Activated CD8-positive, alpha-beta memory T cell treated with anti-CD3 and anti-CD28 coated beads, Interleukin-2, amount 50 U/mL, for 24 hours (primary cell): Measurements from ENCODE around the gene USP4.
"Not testable (repeated sequence)": the region's sequence is repeated elsewhere in the genome, so short reads cannot be mapped to it uniquely, and the experiment has no call there.

ENCODE experiments used
- DNase-seq: peaks from one replicate; pipeline ENCODE4 v3.0.0-alpha.2; 2020; ENCODE audit errors: extremely low read depth

Gene USP4

DNA sequence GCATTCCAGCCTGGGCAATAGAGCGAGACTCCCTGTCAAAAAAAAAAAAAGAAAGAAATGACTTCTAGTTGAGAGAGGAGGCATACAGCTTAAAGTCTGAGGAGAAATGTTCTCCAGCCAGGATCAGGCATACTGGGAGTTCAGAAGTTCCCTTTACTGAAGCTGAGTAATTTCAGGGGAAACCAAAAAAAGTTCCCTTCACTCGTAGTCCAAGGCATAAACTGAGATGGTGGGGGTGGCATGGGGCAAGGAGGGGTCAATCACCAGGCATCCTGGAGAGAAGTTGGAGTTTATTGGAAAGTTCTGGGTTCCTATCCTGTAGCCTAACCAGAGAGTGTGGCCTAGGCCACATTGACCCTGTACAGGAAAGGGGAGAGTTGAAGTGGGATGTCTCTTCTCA, 12.4 kb upstream of the USP4 start:
- no peak for DNase-seq

DNA sequence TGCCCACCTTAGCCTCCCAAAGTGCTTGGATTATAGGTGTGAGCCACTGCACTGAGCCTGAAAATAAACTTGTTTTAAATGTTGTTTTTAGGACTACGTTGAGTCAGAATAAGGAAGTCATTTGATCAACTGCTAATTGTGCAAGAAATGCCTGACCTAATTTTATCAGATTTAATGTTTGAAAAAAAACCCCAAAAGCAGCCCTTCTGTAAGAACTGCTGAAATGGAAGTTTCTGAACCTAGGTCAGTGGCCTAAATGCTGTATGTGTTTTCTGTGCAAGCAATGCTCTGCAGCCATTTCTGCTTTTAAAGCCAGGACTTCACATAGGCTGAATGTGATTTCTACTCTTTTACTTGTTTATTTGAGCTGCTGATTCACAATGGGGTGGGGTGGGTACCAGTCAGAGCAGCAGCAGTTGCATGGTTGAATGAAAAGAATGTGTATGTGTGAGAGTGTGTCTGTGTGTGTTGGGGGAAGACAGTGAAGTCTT, 11.7 kb upstream of the USP4 start:
- DNase-seq = no peak

DNA sequence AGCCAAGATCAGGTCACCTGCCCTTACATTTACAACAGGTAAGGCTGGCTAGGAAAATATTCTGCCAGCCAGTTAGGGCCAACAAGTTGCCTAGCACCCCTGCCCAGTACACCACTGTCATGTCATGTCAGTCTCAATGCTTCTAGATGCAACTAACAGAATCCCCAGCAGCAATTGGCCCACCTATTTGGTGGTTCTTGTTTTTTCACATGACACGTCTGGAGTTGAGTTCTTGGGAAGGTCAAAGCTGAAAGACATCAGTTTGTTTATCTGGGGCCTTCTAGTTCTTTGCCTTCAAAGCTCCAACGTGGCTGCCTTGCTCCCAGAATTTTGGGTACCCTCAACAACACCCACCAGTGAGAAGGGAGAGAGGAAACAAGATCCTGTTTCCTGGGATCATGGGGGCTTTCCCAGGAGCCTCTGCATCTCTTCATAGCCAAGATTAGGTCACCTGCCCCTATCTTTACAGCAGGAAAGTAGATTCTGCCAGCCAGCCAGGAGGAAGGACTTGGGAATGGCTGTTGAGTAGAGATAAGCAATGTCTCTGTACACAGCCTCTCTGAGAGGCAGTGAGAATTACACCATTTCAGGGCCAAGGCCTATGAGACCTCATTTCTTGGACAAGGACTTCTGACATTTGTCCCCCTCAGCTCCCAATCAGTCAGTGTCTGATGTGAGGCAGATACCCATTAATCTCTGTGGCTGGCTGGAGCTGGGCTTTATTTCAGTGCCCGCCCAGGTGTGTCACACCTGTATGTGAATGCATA, 9.7 kb upstream of the USP4 start:
- DNase-seq = no peak

DNA sequence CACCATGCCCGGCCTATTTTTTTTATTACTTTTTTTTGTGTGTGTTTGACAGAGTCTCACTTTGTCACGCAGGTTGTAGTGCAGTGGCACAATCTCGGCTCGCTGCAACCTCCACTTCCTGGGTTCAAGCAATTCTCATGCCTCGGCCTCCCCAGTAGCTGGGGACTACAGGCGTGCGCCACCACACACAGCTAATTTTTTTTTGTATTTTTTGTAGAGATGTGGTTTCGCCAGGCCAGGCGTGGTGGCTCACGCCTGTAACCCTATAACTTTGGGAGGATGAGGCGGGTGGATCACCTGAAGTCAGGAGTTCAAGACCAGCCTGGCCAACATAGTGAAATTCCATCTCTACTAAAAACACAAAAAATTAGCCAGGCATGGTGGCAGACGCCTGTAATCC, 8.5 kb upstream of the USP4 start:
- DNase-seq = not testable (repeated sequence)

DNA sequence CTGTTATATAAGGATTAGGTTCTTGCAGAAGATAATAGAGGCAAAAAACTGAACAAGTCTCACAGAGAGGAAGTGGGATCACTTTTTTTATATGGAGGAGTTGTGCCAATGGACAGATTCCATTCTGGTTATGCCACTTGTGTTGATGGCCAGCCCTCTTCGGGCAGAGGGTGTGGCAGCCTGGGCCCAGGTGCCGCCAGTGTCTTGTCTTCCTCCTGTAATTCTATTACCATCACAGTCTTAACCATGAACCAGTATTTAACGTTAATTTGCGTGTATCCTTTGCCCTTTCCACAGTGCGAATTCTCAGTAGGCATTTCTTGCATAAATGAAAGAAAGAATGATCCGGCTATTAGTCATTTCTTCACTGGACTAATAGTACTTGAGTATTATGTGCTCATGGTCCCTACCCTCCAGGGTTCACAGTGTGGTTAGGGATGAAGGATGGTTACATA, 7.0 kb upstream of the USP4 start:
- DNase-seq = no peak

DNA sequence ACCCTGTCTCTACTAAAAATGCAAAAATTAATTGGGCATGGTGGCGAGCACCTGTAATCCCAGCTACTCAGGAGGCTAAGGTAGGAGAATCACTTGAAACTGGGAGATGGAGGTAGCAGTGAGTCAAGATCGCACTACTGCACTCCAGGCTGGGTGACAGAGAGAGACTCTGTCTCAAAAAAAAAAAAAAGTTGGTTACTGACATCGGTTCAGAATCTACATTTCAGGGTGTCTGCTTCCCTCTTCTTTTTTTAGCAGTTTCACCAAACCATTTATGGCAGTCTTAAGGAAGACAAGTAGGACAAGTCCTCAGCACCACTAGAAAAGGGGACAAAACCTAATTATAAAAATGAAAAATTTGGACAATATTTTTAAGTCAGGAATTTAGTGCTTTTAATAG, 3.3 kb upstream of the USP4 start:
- no peak for DNase-seq

DNA sequence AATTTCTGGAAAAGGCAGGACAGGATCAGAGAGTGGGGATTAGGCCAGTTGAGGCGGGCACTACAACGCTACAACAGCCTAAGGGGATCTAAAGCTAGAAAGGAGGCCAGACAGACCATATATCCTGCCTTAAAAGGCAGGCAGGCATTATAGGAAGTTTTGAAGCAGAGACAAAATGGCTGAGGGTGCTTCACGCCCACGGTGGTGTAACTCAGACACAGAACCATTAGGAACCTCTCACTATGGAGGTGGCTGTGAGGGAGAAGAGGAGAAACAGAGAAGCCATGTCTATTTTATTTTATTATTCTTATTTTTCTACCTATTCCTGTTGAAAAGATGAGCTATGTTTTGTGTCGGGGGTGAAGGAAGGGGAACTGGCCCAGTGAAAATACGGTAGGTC, 2.1 kb upstream of the USP4 start:
- no peak for DNase-seq

DNA sequence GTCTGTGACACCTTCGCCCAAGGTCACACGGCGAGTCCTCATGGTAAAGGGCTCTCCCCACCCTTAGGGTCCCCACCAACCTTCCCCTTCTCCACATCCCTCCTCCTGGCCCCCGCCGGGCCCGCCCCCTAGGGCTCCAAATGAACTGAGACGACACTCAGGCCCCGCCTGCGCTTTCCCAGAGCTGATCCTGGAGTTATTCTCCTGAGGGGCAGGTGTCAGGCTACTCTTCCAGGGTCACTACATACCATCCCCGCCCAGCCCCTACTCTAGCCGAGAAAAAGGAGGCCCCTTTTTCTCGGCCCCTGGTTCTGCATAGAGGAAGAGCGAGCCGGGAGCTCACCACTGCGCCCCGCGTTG, 292 bp downstream of the USP4 start:
- no peak for DNase-seq

DNA sequence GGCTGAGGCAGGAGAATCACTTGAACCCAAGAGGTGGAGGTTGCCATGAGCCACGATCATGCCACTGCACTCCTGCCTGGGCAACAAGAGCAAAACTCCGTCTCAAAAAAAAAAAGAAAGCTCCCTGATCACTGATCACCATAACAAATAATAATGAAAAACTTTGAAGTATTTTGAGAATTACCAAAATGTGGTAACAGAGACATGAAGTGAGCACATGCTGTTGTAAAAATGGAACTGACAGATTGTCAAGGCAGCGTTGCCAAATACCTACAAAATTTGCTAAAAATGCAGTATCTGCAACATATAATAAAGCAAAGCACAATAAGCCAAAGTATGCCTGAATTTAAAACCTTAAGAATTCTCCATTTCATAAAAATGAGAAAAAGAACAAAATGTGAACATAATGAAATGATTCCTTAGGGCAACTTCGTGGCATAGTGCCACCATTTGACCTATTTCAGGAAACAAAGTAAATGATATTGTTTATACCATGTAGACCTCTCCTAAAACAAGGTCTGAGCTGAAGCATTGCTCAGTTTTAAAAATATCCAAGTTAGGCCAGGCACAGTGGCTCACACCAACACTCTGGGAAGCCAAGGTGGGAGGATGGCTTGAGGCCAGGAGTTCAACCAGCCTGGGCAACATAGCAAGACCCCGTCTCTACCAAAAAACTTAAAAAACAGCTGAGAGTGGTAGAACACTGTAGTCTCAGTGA, 5.8 kb downstream of the USP4 start:
- DNase-seq = no peak

DNA sequence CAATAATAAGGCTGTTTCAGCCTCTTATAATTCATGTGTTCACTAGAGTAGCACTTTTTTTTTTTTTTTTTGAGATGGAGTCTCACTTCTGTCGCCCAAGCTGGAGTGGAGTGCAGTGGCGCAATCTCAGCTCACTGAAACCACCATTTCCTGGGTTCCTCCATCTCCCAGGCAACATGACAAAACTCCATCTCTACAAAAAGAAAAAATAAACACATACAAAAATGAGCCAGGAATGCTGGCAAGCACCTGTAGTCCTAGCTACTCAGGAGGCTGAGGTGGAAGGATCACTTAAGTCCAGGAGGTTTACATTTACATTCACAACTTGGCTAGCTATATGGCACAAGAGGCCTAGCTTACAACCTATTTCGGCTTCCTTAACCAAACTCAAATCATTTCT, 6.8 kb downstream of the USP4 start:
- no peak for DNase-seq

DNA sequence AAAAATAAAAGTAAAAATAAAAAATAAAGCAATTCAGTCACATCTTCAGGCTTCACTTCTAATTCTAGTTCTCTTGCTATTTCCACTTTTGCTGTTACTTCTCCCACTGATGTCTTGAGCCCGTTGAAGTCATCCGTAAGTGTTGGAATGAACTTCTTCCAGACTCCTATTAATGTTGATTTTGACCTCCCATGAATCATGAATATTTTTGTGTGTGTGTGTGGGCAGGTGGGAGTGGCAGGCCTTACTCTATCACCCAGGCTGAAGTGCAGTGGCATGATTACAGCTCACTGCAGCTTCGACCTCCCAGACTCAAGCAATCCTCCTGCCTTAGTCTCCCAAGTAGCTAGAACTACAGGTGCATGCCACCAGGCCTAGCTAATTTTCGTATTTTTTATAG, 10.7 kb downstream of the USP4 start:
- DNase-seq = no peak

DNA sequence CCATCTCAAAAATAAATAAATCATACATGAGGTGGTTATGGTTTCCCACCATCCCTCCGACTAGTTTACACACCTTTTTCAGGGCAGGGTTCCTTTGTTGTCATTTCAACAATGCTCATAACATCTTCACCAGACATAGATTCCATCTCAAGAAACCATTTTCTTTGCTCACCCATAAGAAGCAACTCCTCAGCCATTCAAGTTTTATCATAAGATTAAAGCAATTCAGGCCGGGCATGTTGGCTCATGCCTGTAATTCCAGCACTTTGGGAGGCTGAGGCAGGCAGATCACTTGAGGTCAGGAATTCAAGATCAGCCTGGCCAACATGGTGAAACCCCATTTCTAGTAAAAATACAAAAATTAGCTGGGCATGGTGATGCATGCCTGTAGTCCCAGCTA, 11.5 kb downstream of the USP4 start:
- not testable (repeated sequence) for DNase-seq

DNA sequence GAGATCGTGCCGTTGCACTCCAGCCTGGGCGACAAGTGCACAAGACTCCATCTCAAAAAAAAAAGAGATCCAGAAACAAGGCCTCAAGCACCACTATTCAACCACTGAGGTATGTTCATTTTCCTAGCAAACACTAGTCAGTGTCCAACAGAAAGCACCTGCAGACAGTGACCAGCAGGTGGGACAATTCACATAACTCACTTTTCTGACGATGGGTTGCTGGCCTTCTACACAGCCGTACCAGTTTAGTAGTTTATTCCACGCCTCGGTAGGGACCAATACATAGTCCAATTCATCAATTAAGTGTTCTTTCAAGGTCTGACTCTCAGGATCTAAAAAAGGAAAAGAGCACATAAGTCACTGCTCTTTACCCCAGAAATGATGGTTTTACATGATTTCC, 12.4 kb downstream of the USP4 start:
- no peak for DNase-seq

DNA sequence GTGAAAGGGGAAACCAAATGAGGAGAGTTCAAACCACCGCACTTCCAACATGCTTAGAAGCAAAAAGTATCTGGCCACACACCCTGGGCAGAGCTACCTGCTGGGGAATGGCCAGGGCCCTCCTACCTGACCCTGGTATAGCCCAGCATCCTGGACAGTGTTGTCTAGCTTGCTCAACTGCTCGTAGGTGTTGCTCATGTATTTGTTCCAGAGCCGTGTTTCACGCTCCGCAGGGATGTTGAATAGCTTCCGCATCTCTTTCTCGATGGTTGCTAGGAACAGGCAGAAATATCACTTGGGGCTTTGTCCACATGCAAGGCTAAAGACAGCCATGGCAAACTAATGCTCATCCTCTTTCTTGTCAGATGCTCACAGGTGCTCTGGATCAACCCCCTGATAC, 15.1 kb downstream of the USP4 start:
- DNase-seq = no peak

DNA sequence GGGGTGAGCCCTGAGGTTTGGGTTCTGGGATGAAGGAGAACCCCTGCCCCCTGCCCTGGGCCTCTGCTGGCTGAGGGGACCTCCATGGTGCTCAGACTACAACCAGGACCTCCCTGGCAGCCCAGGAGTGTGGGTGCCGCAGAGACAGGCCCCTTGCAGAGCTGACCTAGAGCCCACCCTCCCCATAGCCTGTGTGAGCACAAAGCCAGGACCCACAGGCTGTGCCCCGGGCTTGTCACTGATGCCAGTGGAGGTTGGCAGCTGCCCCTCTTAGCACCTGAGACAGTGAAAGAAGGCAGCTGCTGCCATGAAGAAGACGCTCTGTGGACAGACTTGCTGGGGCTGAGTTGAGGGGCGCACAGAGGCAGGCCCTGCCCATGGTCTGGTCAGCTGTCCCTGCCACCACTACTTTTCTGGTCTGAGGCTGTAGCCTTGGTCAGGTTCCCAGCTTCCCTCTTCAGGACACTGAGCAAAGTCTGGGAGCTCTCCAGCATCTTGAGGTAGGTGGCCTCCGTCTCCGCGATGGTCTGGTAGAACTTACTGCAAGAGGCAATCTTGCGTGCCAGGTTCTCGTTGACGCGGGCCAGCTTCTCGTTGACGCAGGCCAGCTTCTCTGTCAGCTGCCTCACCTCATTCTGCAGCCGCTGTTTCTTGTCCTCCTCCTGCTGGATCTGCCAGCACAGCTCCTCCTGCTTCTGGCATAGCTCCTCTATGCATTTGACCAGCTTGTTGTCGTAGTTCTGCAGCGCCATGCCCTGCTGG, 23.0 kb downstream of the USP4 start:
- no peak for DNase-seq

DNA sequence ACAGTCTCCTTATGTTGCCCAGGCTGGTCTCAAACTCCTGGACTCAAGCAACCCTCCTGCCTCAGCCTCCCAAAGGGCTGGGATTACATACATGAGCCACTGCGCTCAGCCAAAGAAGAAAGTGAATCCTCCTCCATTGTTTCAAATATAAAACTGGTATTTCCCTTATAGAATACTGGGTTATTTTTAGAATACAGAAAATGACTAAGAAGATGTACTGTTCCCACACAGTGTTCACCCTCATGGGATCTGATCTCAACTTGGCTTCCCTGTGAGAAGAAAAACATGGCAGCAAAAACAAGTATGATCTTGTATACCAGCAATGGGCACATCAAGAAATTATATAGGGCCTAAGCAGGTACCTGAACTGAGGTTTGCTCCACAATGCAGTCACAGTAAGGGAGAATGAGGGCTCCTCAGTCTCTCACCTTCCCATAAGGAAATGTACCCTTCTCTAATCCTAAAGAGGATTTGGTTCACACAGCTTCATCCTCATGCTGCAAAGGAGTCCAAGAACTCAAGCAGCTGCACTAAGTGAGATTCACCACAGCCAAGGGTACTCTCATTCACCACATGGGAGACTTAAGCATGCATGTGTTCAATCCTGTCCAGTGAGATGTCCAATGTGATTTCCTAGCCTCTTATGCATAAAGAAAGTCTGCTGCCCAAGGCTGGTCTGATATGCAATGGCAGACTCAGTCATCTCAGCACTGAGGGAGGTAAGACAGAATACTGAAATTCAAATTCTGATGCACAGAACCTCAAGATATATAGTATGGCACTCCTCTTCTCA, 25.8 kb downstream of the USP4 start:
- no peak for DNase-seq

DNA sequence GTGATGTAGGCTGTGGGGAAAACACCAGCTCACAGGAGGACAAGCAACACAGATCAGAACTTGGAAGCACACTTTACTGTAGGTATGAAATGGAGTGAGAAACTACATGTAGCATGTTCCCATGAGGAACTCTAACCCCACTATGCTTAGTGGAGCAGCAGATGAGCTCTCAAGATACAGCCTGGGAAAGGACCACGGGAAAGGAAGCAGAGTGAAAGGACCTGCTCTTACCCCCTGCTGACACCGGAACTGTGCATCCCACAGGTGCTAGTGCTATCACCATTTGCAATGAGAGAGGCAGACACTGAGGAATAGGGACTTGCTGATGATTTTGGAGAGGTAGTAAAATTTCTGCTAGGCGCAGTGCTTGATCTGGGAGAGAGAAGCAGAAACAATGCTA, 28.6 kb downstream of the USP4 start:
- no peak for DNase-seq

DNA sequence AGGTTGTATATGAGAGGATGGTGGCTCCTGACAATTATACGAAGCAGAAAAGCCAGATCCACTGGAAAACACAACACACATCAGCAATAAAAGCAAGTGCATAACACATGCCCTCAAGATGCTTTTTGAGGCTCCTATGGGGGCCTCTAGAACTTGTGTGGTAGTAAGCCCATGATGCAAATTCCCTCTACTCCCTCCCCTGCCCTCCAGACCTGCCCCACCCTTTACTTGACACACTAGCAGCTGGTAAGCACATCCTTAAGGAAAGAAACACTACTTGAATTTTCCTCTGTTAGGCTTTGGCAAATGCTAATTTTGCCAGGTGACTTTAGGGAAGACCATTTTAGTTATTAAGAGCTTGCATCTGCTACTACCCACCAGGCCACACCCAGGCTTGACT, 29.2 kb downstream of the USP4 start:
- no peak for DNase-seq

DNA sequence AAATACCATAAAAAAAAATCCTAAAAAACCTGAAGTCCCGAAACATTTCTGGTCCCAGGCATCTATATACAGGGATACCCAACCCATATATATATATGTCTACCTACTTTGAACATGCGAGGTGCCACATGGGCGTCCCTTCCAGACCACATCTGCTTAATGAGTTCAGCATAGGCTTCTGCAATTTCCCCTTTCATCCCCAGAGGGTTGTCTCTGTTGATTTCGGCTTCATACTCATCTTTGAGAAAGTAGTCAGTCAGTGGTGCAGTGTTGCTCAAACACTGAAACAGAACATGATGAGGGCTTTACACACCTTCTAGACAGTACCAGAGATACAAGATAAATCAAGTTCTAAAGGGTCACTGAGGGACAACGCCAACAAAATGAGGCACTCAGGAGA, 34.2 kb downstream of the USP4 start:
- no peak for DNase-seq

DNA sequence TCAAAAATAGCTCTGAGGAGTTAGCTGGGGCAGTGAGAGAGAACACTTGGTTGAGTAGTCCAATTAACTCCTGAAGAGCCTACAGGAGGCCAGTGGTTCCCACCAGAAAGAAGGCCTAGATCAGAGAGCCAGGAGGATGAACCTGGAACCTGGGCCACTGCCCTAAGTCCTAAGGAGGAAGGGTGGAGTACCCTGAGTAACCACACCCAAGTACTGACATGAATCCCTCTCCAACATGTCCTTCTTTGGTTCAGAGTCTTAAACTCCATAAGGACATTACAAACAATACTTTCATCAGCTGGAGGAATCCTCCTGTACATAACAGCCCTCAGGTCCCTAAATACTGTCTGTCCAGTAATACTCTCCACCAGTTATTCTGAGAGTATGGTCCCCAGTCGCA, 37.2 kb downstream of the USP4 start:
- no peak for DNase-seq

DNA sequence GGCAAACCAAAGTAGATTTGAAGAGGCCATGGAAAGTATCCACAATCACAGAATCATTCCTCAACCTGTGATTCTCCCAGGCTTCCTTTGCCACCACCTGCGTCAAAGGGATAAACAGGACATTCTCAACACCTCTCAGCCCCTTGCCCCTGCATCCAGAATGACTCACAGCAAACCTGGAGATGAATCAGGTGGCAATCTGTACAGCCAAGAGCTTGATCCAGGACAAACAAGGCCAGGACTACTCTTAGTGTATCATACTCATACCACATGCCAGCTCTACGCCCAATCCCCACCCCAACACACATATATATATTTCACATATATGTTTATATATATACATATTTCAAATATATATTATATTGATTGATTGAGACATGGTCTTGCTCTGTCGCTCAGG, 39.3 kb downstream of the USP4 start:
- DNase-seq = no peak

DNA sequence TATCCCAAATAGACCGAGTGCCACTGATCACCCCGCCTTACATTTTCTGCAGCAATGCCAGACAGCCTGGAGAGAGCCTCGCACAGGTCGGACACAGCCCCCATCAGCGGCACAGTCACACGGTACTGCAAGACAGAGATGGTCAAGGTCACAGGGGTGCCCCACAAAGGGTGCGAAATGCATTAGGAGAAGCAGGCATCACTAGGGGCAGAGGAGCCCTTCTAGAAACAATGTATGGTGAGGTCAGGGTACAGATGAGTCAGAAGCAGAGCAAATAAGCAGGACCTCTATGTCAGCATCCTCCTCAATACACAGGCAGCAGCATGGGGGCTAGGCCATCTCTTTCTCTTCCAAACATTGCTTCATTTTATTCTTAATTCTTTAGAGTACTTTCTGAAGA, 41.3 kb downstream of the USP4 start:
- DNase-seq = no peak
